Measurements from ENCODE around the gene SUCLA2. TPM values are rescaled to one million over a fixed set of nuclear protein-coding genes. Genes with fewer than 3 reads are reported as not detected.

SUCLA2 gene
- total and polyA plus RNA-seq, 2 donors (not counting 3 experiments of a cell fraction or from before 2014, with no cell fraction given) = 13.6 to 37.0 TPM

DNA sequence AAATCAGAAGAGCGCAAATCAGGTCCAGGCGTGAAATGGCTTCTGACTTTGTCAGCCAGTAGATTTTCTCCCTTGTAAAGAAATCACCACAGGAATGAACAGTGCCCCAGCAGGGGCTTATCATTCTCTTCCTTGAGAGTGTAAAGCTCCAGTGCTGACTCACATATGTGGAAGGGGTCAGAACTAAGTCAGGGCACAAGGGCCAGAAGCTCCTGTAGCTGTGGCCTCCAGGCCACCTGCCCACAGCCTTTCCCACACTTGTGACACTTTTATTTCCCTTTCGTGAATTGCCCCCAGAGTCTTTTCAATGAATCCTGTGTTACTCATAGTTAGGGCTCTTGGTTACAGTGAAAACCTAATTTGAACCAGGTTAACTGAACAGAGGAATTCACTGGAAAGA is 99.6 kb downstream of the SUCLA2 start:
- TF ChIP-seq JUN (IDR thresholded peaks at IDR 0.05; ENCODE audit: borderline replicate concordance, insufficient read depth, insufficient read length, low read depth) (no peak), GATA2 (IDR thresholded peaks at IDR 0.05; ENCODE audit: insufficient read depth, insufficient read length, low read depth, low read length) (no peak), FOS (IDR thresholded peaks at IDR 0.05; ENCODE audit: borderline replicate concordance, insufficient read depth, low read length) (no peak), POLR2AphosphoS5 (IDR thresholded peaks at IDR 0.05; ENCODE audit: insufficient read depth, low read depth, low read length) (no peak)
- TF ChIP-seq, protein P1, sequence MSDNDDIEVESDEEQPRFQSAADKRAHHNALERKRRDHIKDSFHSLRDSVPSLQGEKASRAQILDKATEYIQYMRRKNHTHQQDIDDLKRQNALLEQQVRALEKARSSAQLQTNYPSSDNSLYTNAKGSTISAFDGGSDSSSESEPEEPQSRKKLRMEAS (IDR thresholded peaks at IDR 0.05; ENCODE audit: insufficient read depth, insufficient read length) = no peak
- H3K4me3 ChIP-seq (replicated peaks in 1 of 3; ENCODE audit: insufficient read depth in 1 of 3, low read depth in 1 of 3, low read length in 3 of 3) = no peak overlapping the region
- no peaks in the 10 kb centered on the region for H3K36me3 ChIP-seq (ENCODE audit: control insufficient read depth in 2 of 2, extremely low read depth in 1 of 2, insufficient read depth in 2 of 2, low read length in 2 of 2)
- H3K27me3 ChIP-seq (ENCODE audit: control insufficient read depth in 2 of 2, insufficient read depth in 2 of 2, low read length in 2 of 2) = peaks cover 0 to 5% of the 10 kb centered on the region in 2 experiments
- no peaks in the 10 kb centered on the region for H3K9me3 ChIP-seq (replicated peaks; ENCODE audit: control insufficient read depth, insufficient read depth, low read length)
- H4K20me1 ChIP-seq (replicated peaks; ENCODE audit: control insufficient read depth, extremely low read depth, insufficient read depth, low read length) = no peaks in the 10 kb centered on the region
- DNase-seq (ENCODE audit: low read depth, low spot score) (no peak), FAIRE-seq (no peak)
- peaks cover 16% of the 10 kb centered on the region for H3K4me1 ChIP-seq (ENCODE audit: control insufficient read depth, extremely low read depth, insufficient read depth, low read length)
- H3K4me2 ChIP-seq (ENCODE audit: insufficient read depth, low read length) = no peak overlapping the region
- no peak overlapping the region for H3K9ac ChIP-seq (replicated peaks; ENCODE audit: extremely low read depth, insufficient read depth, low read length)
- H3K9me1 ChIP-seq (replicated peaks; ENCODE audit: control insufficient read depth, extremely low read depth, insufficient read depth, low read length) = no peaks in the 10 kb centered on the region
- no TSS peak for BruUV-seq (replicated peaks)
- no peak overlapping the region for H3K27ac ChIP-seq (ENCODE audit: insufficient read depth, low read depth, low read length)
- POLR2A ChIA-PET = no interaction called here
- H3K79me2 ChIP-seq (ENCODE audit: control insufficient read depth, insufficient read depth, low read length) = no peaks in the 10 kb centered on the region
- no peak overlapping the region for H2AFZ ChIP-seq (ENCODE audit: low read depth, low read length)
- CTCF ChIA-PET = no interaction called here
- dilution Hi-C loops (cut with MboI; ENCODE audit: extremely low pct_ligation_motif_present, low sequenced_read_pairs) = no loop called here
- intact Hi-C loops (cut with micrococcal nuclease) = loop anchor here (10.0 kb wide), 1 partner anchor 103 kb away; the partner anchor contains the start of gene SUCLA2

DNA sequence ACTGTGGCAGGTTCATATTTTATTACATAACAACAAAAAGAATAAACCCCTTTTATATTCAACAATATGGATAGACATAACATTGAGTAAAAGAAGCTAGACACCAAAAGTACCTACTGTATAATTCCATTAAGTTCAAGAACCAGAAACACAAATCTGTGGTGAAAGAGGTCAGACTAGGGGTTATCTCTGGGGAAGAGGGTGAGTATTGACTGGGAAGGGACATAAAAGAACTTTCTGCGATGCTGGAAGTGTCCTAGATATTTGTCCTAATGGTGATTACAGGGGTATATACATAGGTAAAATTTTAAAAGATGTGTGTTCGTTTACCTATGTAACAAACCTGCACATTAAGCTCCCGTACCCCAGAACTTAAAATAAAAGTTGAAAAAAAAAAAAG is 103.0 kb downstream of the SUCLA2 start:
- no peak for DNase-seq (ENCODE audit: low read depth, low spot score)
- Histone ChIP-seq H3K36me3 (ENCODE audit: control insufficient read depth in 2 of 2, extremely low read depth in 1 of 2, insufficient read depth in 2 of 2, low read length in 2 of 2) (no peaks in the 10 kb centered on the region), H3K4me1 (ENCODE audit: control insufficient read depth, extremely low read depth, insufficient read depth, low read length) (no peaks in the 10 kb centered on the region), H3K4me3 (replicated peaks in 1 of 3; ENCODE audit: insufficient read depth in 1 of 3, low read depth in 1 of 3, low read length in 3 of 3) (no peak overlapping the region), H4K20me1 (replicated peaks; ENCODE audit: control insufficient read depth, extremely low read depth, insufficient read depth, low read length) (no peaks in the 10 kb centered on the region), H3K9me1 (replicated peaks; ENCODE audit: control insufficient read depth, extremely low read depth, insufficient read depth, low read length) (no peaks in the 10 kb centered on the region), H3K27me3 (ENCODE audit: control insufficient read depth in 2 of 2, insufficient read depth in 2 of 2, low read length in 2 of 2) (peaks cover 2 to 6% of the 10 kb centered on the region in 2 experiments), H2AFZ (ENCODE audit: low read depth, low read length) (no peak overlapping the region), H3K79me2 (ENCODE audit: control insufficient read depth, insufficient read depth, low read length) (no peaks in the 10 kb centered on the region), H3K4me2 (ENCODE audit: insufficient read depth, low read length) (no peak overlapping the region), H3K9me3 (replicated peaks; ENCODE audit: control insufficient read depth, insufficient read depth, low read length) (no peaks in the 10 kb centered on the region), H3K27ac (ENCODE audit: insufficient read depth, low read depth, low read length) (no peak overlapping the region), H3K9ac (replicated peaks; ENCODE audit: extremely low read depth, insufficient read depth, low read length) (no peak overlapping the region)
- ChIA-PET POLR2A (no interaction called here), CTCF (no interaction called here)
- no peak for FAIRE-seq
- no peak for TF ChIP-seq JUN (IDR thresholded peaks at IDR 0.05; ENCODE audit: borderline replicate concordance, insufficient read depth, insufficient read length, low read depth)
- TF ChIP-seq POLR2A (IDR thresholded peaks at IDR 0.05; ENCODE audit: low read depth, low read length) = no peak
- no peak for TF ChIP-seq MYC (IDR thresholded peaks at IDR 0.05; ENCODE audit: low read depth, low read length)
- TF ChIP-seq FOS (IDR thresholded peaks at IDR 0.05; ENCODE audit: borderline replicate concordance, insufficient read depth, low read length) = no peak
- TF ChIP-seq EZH2 (IDR thresholded peaks at IDR 0.05; ENCODE audit: borderline replicate concordance, low read depth, low read length, severe bottlenecking) = no peak
- TF ChIP-seq, protein P2, sequence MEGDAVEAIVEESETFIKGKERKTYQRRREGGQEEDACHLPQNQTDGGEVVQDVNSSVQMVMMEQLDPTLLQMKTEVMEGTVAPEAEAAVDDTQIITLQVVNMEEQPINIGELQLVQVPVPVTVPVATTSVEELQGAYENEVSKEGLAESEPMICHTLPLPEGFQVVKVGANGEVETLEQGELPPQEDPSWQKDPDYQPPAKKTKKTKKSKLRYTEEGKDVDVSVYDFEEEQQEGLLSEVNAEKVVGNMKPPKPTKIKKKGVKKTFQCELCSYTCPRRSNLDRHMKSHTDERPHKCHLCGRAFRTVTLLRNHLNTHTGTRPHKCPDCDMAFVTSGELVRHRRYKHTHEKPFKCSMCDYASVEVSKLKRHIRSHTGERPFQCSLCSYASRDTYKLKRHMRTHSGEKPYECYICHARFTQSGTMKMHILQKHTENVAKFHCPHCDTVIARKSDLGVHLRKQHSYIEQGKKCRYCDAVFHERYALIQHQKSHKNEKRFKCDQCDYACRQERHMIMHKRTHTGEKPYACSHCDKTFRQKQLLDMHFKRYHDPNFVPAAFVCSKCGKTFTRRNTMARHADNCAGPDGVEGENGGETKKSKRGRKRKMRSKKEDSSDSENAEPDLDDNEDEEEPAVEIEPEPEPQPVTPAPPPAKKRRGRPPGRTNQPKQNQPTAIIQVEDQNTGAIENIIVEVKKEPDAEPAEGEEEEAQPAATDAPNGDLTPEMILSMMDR (IDR thresholded peaks at IDR 0.05; ENCODE audit: extremely low read depth in 1 of 2, insufficient read depth in 1 of 2, low read depth in 1 of 2, low read length in 2 of 2) = no peak
- TF ChIP-seq POLR2AphosphoS5 (IDR thresholded peaks at IDR 0.05; ENCODE audit: insufficient read depth, low read depth, low read length) = no peak
- TF ChIP-seq GATA2 (IDR thresholded peaks at IDR 0.05; ENCODE audit: insufficient read depth, insufficient read length, low read depth, low read length) = no peak
- TF ChIP-seq, protein P1 (IDR thresholded peaks at IDR 0.05; ENCODE audit: insufficient read depth, insufficient read length) = no peak
- dilution Hi-C loops (cut with MboI; ENCODE audit: extremely low pct_ligation_motif_present, low sequenced_read_pairs) = no loop called here
- intact Hi-C loops (cut with micrococcal nuclease) = no loop called here
- no TSS peak for BruUV-seq (replicated peaks)

Measured in endothelial cell of umbilical vein (primary cell).